Endothelial cell (in vitro differentiated cells): Measurements from ENCODE around the gene NOVA2. TPM values are rescaled to one million over a fixed set of nuclear protein-coding genes. Genes with fewer than 3 reads are reported as not detected.

ENCODE experiments used
- DNase-seq: peaks from one replicate; pipeline ENCODE4 v3.0.0; 2021; ENCODE audit warnings: low spot score
- H3K27ac Mint-ChIP-seq: one replicate; pipeline ENCODE4 v1.8.0; 2021; ENCODE audit warnings: mixed read lengths, inconsistent platforms; ENCODE audit not compliant: unreplicated experiment
- H3K27me3 Mint-ChIP-seq: one replicate; pipeline ENCODE4 v1.8.0; 2021; ENCODE audit warnings: mild to moderate bottlenecking, moderate library complexity, mixed read lengths, inconsistent platforms; ENCODE audit not compliant: unreplicated experiment
- H3K36me3 Mint-ChIP-seq: one replicate; pipeline ENCODE4 v1.8.0; 2021; ENCODE audit warnings: mild to moderate bottlenecking, low read depth, mixed read lengths, inconsistent platforms; ENCODE audit not compliant: unreplicated experiment
- H3K4me1 Mint-ChIP-seq: one replicate; pipeline ENCODE4 v1.8.0; 2021; ENCODE audit warnings: mild to moderate bottlenecking, mixed read lengths, inconsistent platforms; ENCODE audit not compliant: unreplicated experiment
- H3K4me3 Mint-ChIP-seq: one replicate; pipeline ENCODE4 v1.8.0; 2021; ENCODE audit warnings: mild to moderate bottlenecking, mixed read lengths, inconsistent platforms; ENCODE audit not compliant: unreplicated experiment
- H3K9me3 Mint-ChIP-seq: one replicate; pipeline ENCODE4 v1.8.0; 2021; ENCODE audit warnings: mixed read lengths, inconsistent platforms; ENCODE audit not compliant: unreplicated experiment
- total RNA-seq: library from RNA; stranded (reverse); fragmentation: NEBNext Ultra II Directional; extraction: Animal tissue kit (Norgen Biotek cat#: 25700); gene quantifications from one replicate; pipeline ENCODE4 v1.2.1, GENCODE V29; 2021; ENCODE audit not compliant: unreplicated experiment
- TF ChIP-seq, protein P1 (sequence below): fragments of 200-600 bp; sonication (generic); IDR thresholded peaks from one replicate; pipeline ENCODE4 v1.5.0; 2021; ENCODE audit warnings: antibody characterized with exemption; ENCODE audit not compliant: unreplicated experiment

NOVA2 gene
- total RNA-seq, 1 donor from 2014 or later: 86.0 TPM

DNA sequence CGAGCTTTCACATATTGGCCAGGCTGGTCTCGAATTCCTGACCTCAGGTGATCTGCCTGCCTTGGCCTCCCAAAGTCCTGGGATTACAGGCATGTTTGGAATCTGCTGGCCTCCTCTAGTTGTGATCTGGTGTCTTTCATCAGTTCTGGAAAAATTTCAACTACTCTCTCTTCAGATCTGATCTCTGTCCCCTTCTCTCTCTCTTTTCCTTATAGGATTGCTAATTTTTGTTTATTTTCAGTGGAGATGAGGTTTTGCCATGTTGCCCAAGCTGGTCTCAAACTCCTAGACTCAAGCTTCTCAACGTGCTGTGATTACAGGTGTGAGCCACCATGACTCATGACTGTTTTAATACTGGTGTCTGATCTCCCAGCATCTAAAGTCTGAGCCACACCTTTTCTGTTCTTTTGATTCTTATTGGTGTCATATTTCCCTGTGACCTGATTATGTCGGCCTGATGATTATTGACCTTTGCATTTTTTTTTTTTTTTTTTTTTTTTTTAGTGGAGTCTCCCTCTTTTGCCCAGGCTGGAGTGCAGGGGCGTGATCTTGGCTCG lies 48.7 kb downstream of the NOVA2 start:
- no peaks in the 10 kb centered on the region for H3K9me3 Mint-ChIP-seq
- H3K36me3 Mint-ChIP-seq: no peaks in the 10 kb centered on the region
- no peak overlapping the region for H3K27ac Mint-ChIP-seq
- no peak overlapping the region for H3K4me3 Mint-ChIP-seq
- no peak for DNase-seq
- peaks cover 13% of the 10 kb centered on the region for H3K4me1 Mint-ChIP-seq
- H3K27me3 Mint-ChIP-seq: peaks cover 5% of the 10 kb centered on the region
- TF ChIP-seq, protein P1, sequence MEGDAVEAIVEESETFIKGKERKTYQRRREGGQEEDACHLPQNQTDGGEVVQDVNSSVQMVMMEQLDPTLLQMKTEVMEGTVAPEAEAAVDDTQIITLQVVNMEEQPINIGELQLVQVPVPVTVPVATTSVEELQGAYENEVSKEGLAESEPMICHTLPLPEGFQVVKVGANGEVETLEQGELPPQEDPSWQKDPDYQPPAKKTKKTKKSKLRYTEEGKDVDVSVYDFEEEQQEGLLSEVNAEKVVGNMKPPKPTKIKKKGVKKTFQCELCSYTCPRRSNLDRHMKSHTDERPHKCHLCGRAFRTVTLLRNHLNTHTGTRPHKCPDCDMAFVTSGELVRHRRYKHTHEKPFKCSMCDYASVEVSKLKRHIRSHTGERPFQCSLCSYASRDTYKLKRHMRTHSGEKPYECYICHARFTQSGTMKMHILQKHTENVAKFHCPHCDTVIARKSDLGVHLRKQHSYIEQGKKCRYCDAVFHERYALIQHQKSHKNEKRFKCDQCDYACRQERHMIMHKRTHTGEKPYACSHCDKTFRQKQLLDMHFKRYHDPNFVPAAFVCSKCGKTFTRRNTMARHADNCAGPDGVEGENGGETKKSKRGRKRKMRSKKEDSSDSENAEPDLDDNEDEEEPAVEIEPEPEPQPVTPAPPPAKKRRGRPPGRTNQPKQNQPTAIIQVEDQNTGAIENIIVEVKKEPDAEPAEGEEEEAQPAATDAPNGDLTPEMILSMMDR: no peak

DNA sequence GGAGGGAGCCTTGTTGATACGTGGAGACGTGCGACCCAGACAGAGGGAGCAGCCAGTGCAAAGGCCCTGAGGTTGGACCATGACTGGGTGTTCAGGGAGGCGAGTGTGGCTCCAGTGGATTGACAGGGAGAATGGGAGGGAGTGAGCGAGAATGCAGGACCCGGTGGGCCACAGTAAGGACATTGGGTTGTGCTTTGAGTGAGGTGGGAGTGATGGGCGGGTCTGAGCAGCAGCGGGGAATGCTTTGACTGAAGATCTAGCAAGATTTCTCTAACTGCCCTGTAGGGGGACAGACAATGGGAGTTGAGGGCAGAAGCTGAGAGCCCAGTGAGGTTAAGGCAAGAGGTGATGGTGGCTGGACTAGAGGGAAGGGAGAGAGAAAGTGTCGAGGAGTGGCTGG lies 51.4 kb downstream of the NOVA2 start:
- no peaks in the 10 kb centered on the region for H3K36me3 Mint-ChIP-seq
- DNase-seq: no peak
- H3K9me3 Mint-ChIP-seq: no peaks in the 10 kb centered on the region
- no peak overlapping the region for H3K27ac Mint-ChIP-seq
- no peak overlapping the region for H3K4me3 Mint-ChIP-seq
- peaks cover 2% of the 10 kb centered on the region for H3K27me3 Mint-ChIP-seq
- TF ChIP-seq, protein P1: peak; percentile 23
- H3K4me1 Mint-ChIP-seq: peaks cover 11% of the 10 kb centered on the region

- Mint-ChIP-seq H3K36me3 (no peaks in the 10 kb centered on the region), H3K9me3 (no peaks in the 10 kb centered on the region), H3K4me1 (peaks cover 14% of the 10 kb centered on the region), H3K4me3 (no peak overlapping the region), H3K27me3 (no peaks in the 10 kb centered on the region), H3K27ac (no peak overlapping the region)
- no peak for DNase-seq
- TF ChIP-seq, protein P1: no peak
These were observed 53.2 kb downstream of the NOVA2 start for GRCh38 chr19:45920458-45920857.

GRCh38 chr19:45919678-45920077 lies 54.0 kb downstream of the NOVA2 start:
- H3K27me3 Mint-ChIP-seq: no peaks in the 10 kb centered on the region
- TF ChIP-seq, protein P1: no peak
- H3K9me3 Mint-ChIP-seq: no peaks in the 10 kb centered on the region
- H3K4me3 Mint-ChIP-seq: no peak overlapping the region
- H3K4me1 Mint-ChIP-seq: peaks cover 14% of the 10 kb centered on the region
- no peak for DNase-seq
- no peak overlapping the region for H3K27ac Mint-ChIP-seq
- H3K36me3 Mint-ChIP-seq: no peaks in the 10 kb centered on the region

DNA sequence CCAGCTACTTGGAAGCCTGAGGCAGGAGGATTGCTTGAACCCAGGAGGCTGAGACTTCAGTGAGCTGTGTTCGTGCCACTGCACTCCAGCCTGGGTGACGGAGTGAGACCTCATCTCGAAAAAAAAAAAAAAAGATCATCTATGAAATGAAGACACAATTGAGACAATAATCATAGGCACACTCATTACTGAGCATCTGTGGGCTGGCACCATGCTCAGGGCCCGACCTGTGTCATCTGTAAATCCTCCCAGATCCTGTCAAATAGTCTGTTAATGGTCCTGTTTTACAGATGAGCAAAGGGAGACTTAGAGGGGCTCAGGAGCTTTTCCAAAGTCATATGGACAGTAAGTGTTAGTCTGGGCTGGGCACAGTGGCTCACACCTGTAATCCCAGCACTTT lies 54.9 kb downstream of the NOVA2 start:
- H3K27me3 Mint-ChIP-seq: no peaks in the 10 kb centered on the region
- no peak overlapping the region for H3K4me3 Mint-ChIP-seq
- H3K4me1 Mint-ChIP-seq: peaks cover 14% of the 10 kb centered on the region
- no peaks in the 10 kb centered on the region for H3K9me3 Mint-ChIP-seq
- no peaks in the 10 kb centered on the region for H3K36me3 Mint-ChIP-seq
- TF ChIP-seq, protein P1: no peak
- no peak overlapping the region for H3K27ac Mint-ChIP-seq
- DNase-seq: no peak
